HG02852 (cell line): ENCODE data around the gene FAM25G.
"Not testable (repeated sequence)": the region's sequence is repeated elsewhere in the genome, so short reads cannot be mapped to it uniquely, and the experiment has no call there.

Experiments
- ATAC-seq: cut with Tn5 transposase; IDR thresholded peaks from one replicate; pipeline ENCODE4 v1.9.1; 2021; ENCODE audit warnings: mild to moderate bottlenecking, moderate library complexity; ENCODE audit not compliant: unreplicated experiment

FAM25G gene

GRCh38 chr10:47465216-47465917, 26.1 kb downstream of the FAM25G start:
- ATAC-seq, result not testable (repeated sequence)

GRCh38 chr10:47462577-47463358, 28.7 kb downstream of the FAM25G start:
- ATAC-seq, result not testable (repeated sequence)

GRCh38 chr10:47461261-47461687, 30.2 kb downstream of the FAM25G start:
- ATAC-seq, result peak; percentile 50

GRCh38 chr10:47458466-47459154, 32.9 kb downstream of the FAM25G start:
- no peak for ATAC-seq

GRCh38 chr10:47457826-47458225, 33.7 kb downstream of the FAM25G start:
- ATAC-seq, result no peak

GRCh38 chr10:47457528-47457820, 34.0 kb downstream of the FAM25G start:
- ATAC-seq, result no peak

- no peak for ATAC-seq
Measured at GRCh38 chr10:47456794-47457527, 34.5 kb downstream of the FAM25G start.

GRCh38 chr10:47456079-47456785, 35.3 kb downstream of the FAM25G start:
- ATAC-seq, result no peak

GRCh38 chr10:47455350-47456078, 36.0 kb downstream of the FAM25G start:
- not testable (repeated sequence) for ATAC-seq

- no peak for ATAC-seq
Measured at GRCh38 chr10:47454780-47455058, 36.8 kb downstream of the FAM25G start.

GRCh38 chr10:47454008-47454779, 37.3 kb downstream of the FAM25G start:
- no peak for ATAC-seq

- ATAC-seq, result no peak
Measured at GRCh38 chr10:47453141-47454007, 38.1 kb downstream of the FAM25G start.

- ATAC-seq, result no peak
Measured at GRCh38 chr10:47452495-47453140, 38.9 kb downstream of the FAM25G start.

GRCh38 chr10:47451998-47452494, 39.5 kb downstream of the FAM25G start:
- no peak for ATAC-seq

- no peak for ATAC-seq
Measured at GRCh38 chr10:47451273-47451997, 40.1 kb downstream of the FAM25G start.

- no peak for ATAC-seq
Measured at GRCh38 chr10:47450442-47450841, 41.1 kb downstream of the FAM25G start.

- no peak for ATAC-seq
Measured at GRCh38 chr10:47449979-47450378, 41.5 kb downstream of the FAM25G start.
